Activated T-cell treated with anti-CD3 and anti-CD28 coated beads, Interleukin-2, amount 50 U/mL, for 1 hour (primary cell): ENCODE measurements around the gene USP47.

ENCODE experiments used
- DNase-seq: peaks from one replicate; pipeline ENCODE4 v3.0.0-alpha.2; 2020

The USP47 gene

GRCh38 chr11:11985016-11985715 is 143.4 kb downstream of the USP47 start:
- no peak for DNase-seq

- DNase-seq: no peak
Observed at GRCh38 chr11:11985954-11986949, 144.5 kb downstream of the USP47 start.

GRCh38 chr11:11987503-11988022 is 145.8 kb downstream of the USP47 start:
- no peak for DNase-seq

GRCh38 chr11:11988099-11988651 is 146.4 kb downstream of the USP47 start:
- no peak for DNase-seq

GRCh38 chr11:11988681-11989261 is 147.0 kb downstream of the USP47 start:
- no peak for DNase-seq

GRCh38 chr11:11989774-11990744 is 148.3 kb downstream of the USP47 start:
- DNase-seq: no peak

GRCh38 chr11:11992257-11993212 is 150.8 kb downstream of the USP47 start:
- no peak for DNase-seq

- DNase-seq: no peak
Observed at GRCh38 chr11:11993839-11994238, 152.1 kb downstream of the USP47 start.

GRCh38 chr11:11995601-11996000 is 153.8 kb downstream of the USP47 start:
- no peak for DNase-seq

GRCh38 chr11:11996321-11997048 is 154.7 kb downstream of the USP47 start:
- no peak for DNase-seq

GRCh38 chr11:11997049-11997322 is 155.2 kb downstream of the USP47 start:
- no peak for DNase-seq

- DNase-seq: no peak
Observed at GRCh38 chr11:11998091-11998781, 156.5 kb downstream of the USP47 start.

- DNase-seq: no peak
Observed at GRCh38 chr11:12001186-12001585, 159.4 kb downstream of the USP47 start.

GRCh38 chr11:12003336-12003735 is 161.6 kb downstream of the USP47 start:
- no peak for DNase-seq

- no peak for DNase-seq
Observed at GRCh38 chr11:12003815-12004214, 162.0 kb downstream of the USP47 start.

GRCh38 chr11:12005061-12005460 is 163.3 kb downstream of the USP47 start:
- DNase-seq: no peak

- no peak for DNase-seq
Observed at GRCh38 chr11:12005476-12005875, 163.7 kb downstream of the USP47 start.

GRCh38 chr11:12006552-12007229 is 164.9 kb downstream of the USP47 start:
- no peak for DNase-seq

- no peak for DNase-seq
Observed at GRCh38 chr11:12007230-12007593, 165.4 kb downstream of the USP47 start.
